Measurements from ENCODE around the gene AATF.

Gene AATF

DNA sequence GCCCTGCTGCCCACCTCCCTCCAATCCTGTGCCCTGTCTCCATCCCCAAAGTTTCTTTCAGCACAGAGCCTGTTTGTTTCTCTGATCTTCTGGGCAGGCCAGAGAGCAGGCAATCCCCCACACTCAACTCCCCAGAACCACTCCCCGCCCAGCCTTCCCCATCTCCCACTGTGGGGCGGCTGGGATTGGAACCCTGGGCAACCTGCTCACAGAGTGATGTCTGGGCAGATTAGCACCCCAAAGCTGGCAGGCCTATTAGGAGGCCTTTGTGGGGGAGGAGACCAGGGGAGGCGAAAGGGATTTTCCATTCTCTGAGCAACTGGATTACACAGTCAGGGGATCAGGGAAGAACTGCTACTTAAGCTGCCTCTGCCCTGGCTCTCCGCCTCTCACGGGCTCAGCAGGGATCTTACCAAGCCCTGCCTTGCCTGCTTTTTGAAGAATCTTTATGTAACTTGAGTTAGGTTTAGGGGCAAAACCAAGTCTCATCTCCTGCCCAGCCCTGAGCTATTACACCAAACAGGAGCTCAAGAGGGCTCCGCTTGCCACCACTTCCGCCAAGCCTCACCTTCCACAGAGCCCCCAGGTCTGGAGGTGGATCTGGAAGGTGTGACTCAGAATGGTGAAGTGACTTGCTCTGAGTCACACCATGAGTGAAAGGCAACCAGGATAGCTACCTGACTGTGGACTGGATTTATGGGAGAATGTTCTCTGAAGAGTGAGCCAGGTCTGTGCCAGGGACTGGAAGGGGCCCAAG, 27.5 kb upstream of the AATF start:
- H3K27me3 ChIP-seq (ENCODE audit: control insufficient read depth, insufficient read depth, low read length) = peaks cover 23% of the 10 kb centered on the region
- no peaks in the 10 kb centered on the region for H3K9me3 ChIP-seq (ENCODE audit: control insufficient read depth, low read length)
- H3K4me1 ChIP-seq (ENCODE audit: control insufficient read depth, insufficient read depth, low read length) = peaks cover 41% of the 10 kb centered on the region
- no peaks in the 10 kb centered on the region for H3K36me3 ChIP-seq (ENCODE audit: control insufficient read depth, insufficient read depth, low read length)
- no peak overlapping the region for H3K4me3 ChIP-seq (ENCODE audit: low read length)
- peak overlapping the region; percentile 7 for H3K9ac ChIP-seq (ENCODE audit: low read length)

GRCh38 chr17:36922175-36922574, 26.6 kb upstream of the AATF start:
- H3K36me3 ChIP-seq (ENCODE audit: control insufficient read depth, insufficient read depth, low read length) = no peaks in the 10 kb centered on the region
- H3K27me3 ChIP-seq (ENCODE audit: control insufficient read depth, insufficient read depth, low read length) = peaks cover 20% of the 10 kb centered on the region
- no peaks in the 10 kb centered on the region for H3K9me3 ChIP-seq (ENCODE audit: control insufficient read depth, low read length)
- H3K4me3 ChIP-seq (ENCODE audit: low read length) = no peak overlapping the region
- peaks cover 41% of the 10 kb centered on the region for H3K4me1 ChIP-seq (ENCODE audit: control insufficient read depth, insufficient read depth, low read length)
- H3K9ac ChIP-seq (ENCODE audit: low read length) = no peak overlapping the region

DNA sequence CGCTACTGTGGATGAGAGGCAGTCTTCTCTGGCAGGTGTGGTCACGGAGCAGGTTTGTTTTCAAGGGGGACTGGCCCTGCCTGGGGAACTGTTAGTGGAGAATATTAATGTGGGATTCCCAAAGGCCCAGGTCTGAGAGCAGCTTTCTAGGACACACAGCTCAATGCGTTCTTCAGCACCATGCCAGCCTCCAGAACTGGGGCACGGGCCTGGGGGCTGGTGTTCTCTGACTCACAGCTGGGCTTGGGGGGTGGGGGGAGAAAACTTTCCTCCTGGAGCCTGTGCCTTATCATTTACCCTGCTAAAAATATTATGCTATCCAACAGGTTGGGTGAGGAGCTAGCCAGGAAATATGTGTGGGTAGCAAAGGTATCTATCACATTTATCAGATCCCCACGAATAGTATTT, 24.9 kb upstream of the AATF start:
- Histone ChIP-seq H3K4me3 (ENCODE audit: low read length) (no peak overlapping the region), H3K27me3 (ENCODE audit: control insufficient read depth, insufficient read depth, low read length) (peaks cover 36% of the 10 kb centered on the region), H3K36me3 (ENCODE audit: control insufficient read depth, insufficient read depth, low read length) (no peaks in the 10 kb centered on the region), H3K9ac (ENCODE audit: low read length) (no peak overlapping the region), H3K4me1 (ENCODE audit: control insufficient read depth, insufficient read depth, low read length) (peaks cover 41% of the 10 kb centered on the region), H3K9me3 (ENCODE audit: control insufficient read depth, low read length) (no peaks in the 10 kb centered on the region)

- H3K27me3 ChIP-seq (ENCODE audit: control insufficient read depth, insufficient read depth, low read length) = peaks cover 47% of the 10 kb centered on the region
- peaks cover 38% of the 10 kb centered on the region for H3K4me1 ChIP-seq (ENCODE audit: control insufficient read depth, insufficient read depth, low read length)
- no peaks in the 10 kb centered on the region for H3K9me3 ChIP-seq (ENCODE audit: control insufficient read depth, low read length)
- H3K9ac ChIP-seq (ENCODE audit: low read length) = no peak overlapping the region
- H3K36me3 ChIP-seq (ENCODE audit: control insufficient read depth, insufficient read depth, low read length) = no peaks in the 10 kb centered on the region
- H3K4me3 ChIP-seq (ENCODE audit: low read length) = no peak overlapping the region
These were observed 22.5 kb upstream of the AATF start for GRCh38 chr17:36926226-36926625.

GRCh38 chr17:36926701-36927100, 22.1 kb upstream of the AATF start:
- Histone ChIP-seq H3K4me3 (ENCODE audit: low read length) (no peak overlapping the region), H3K9ac (ENCODE audit: low read length) (no peak overlapping the region), H3K4me1 (ENCODE audit: control insufficient read depth, insufficient read depth, low read length) (peaks cover 37% of the 10 kb centered on the region), H3K9me3 (ENCODE audit: control insufficient read depth, low read length) (no peaks in the 10 kb centered on the region), H3K27me3 (ENCODE audit: control insufficient read depth, insufficient read depth, low read length) (peaks cover 50% of the 10 kb centered on the region), H3K36me3 (ENCODE audit: control insufficient read depth, insufficient read depth, low read length) (no peaks in the 10 kb centered on the region)

DNA sequence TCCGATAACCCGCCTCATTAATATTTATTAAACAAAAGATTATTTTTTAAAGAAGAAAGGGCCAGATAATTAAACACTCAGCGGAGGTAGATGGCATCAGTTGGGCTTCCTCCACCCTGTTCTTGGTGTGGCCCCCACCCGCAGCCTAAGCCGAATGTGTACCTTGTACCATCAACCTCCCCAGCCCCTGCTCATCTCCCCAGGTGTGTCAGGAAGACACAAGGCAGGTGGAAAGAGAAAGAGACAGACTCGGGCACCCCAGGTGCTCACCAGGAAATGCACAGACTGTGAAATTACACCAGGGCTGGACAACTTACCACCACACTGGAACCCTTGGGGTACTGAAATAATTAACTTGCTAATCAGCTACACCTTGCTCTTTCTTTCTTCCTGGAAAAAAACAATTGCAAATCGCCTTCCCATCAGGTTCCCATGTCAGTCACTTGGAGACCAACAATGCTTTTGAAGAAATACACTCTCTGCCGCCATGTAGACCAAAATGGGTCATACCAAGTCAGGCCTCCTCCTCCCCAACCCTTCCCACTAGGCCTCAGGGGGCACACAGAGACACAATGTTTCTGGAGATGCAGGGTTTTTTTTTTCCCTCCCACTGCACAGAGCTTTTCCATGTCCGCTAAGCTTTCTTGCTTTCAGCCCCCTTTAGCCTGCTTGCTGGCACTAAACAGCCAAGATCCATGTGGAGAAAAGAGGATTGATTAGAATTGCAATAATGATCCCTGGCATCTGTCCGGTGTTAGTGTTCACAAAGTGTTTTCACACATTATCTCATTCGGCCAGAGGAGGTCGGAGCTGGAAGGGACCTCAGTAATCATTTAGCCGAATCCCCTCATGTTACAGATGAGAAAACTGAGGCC, 20.0 kb upstream of the AATF start:
- peaks cover 64% of the 10 kb centered on the region for H3K27me3 ChIP-seq (ENCODE audit: control insufficient read depth, insufficient read depth, low read length)
- no peak overlapping the region for H3K9ac ChIP-seq (ENCODE audit: low read length)
- H3K36me3 ChIP-seq (ENCODE audit: control insufficient read depth, insufficient read depth, low read length) = no peaks in the 10 kb centered on the region
- no peak overlapping the region for H3K4me3 ChIP-seq (ENCODE audit: low read length)
- no peaks in the 10 kb centered on the region for H3K9me3 ChIP-seq (ENCODE audit: control insufficient read depth, low read length)
- peaks cover 36% of the 10 kb centered on the region for H3K4me1 ChIP-seq (ENCODE audit: control insufficient read depth, insufficient read depth, low read length)

DNA sequence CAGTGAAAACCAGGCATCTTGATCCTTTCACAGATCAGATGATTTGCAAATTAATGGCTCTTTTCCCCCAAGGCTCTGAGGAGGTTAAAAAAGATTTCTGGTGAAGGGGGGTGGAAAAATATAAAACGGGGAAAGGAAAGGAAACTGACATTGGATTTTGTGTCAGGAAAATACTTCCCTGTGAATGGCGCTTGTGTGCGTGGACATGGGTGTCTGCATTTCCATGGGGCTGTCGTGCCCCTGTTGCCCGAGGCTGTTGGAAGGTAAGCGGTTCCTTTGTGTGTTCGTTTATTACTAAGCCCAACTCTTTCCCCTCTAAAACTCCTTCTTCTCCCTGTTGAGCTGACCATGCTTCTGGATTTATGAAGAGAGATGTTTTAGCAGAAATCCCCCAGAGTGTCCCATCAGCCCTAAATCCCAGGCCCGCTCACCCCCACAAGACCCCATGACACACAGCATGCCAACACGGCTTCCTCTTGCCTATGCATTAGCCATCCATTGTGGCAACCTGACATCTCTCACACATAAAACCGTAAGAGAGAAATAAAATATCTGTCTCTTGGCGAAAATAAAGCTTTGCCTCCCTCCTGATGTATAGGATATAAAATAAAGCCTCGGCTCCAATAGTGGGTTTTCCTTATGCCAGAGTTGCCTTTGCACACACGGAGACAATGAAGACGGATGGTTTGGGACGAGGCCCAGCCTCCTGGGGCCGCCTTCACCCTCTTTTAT, 18.7 kb upstream of the AATF start:
- Histone ChIP-seq H3K9ac (ENCODE audit: low read length) (no peak overlapping the region), H3K27me3 (ENCODE audit: control insufficient read depth, insufficient read depth, low read length) (peaks cover 77% of the 10 kb centered on the region), H3K9me3 (ENCODE audit: control insufficient read depth, low read length) (no peaks in the 10 kb centered on the region), H3K4me1 (ENCODE audit: control insufficient read depth, insufficient read depth, low read length) (peaks cover 35% of the 10 kb centered on the region), H3K36me3 (ENCODE audit: control insufficient read depth, insufficient read depth, low read length) (no peaks in the 10 kb centered on the region), H3K4me3 (ENCODE audit: low read length) (no peak overlapping the region)

- Histone ChIP-seq H3K4me3 (ENCODE audit: low read length) (no peak overlapping the region), H3K27me3 (ENCODE audit: control insufficient read depth, insufficient read depth, low read length) (peaks cover 83% of the 10 kb centered on the region), H3K36me3 (ENCODE audit: control insufficient read depth, insufficient read depth, low read length) (no peaks in the 10 kb centered on the region), H3K4me1 (ENCODE audit: control insufficient read depth, insufficient read depth, low read length) (peaks cover 40% of the 10 kb centered on the region), H3K9me3 (ENCODE audit: control insufficient read depth, low read length) (no peaks in the 10 kb centered on the region), H3K9ac (ENCODE audit: low read length) (no peak overlapping the region)
These were observed 18.2 kb upstream of the AATF start for GRCh38 chr17:36930583-36930900.

- H3K4me1 ChIP-seq (ENCODE audit: control insufficient read depth, insufficient read depth, low read length) = peaks cover 46% of the 10 kb centered on the region
- no peak overlapping the region for H3K9ac ChIP-seq (ENCODE audit: low read length)
- no peak overlapping the region for H3K4me3 ChIP-seq (ENCODE audit: low read length)
- no peaks in the 10 kb centered on the region for H3K9me3 ChIP-seq (ENCODE audit: control insufficient read depth, low read length)
- no peaks in the 10 kb centered on the region for H3K36me3 ChIP-seq (ENCODE audit: control insufficient read depth, insufficient read depth, low read length)
- peaks cover 89% of the 10 kb centered on the region for H3K27me3 ChIP-seq (ENCODE audit: control insufficient read depth, insufficient read depth, low read length)
These were observed 17.6 kb upstream of the AATF start for GRCh38 chr17:36931096-36931696.

GRCh38 chr17:36931697-36932382, 16.9 kb upstream of the AATF start:
- Histone ChIP-seq H3K27me3 (ENCODE audit: control insufficient read depth, insufficient read depth, low read length) (peaks cover 96% of the 10 kb centered on the region), H3K9me3 (ENCODE audit: control insufficient read depth, low read length) (no peaks in the 10 kb centered on the region), H3K36me3 (ENCODE audit: control insufficient read depth, insufficient read depth, low read length) (no peaks in the 10 kb centered on the region), H3K4me1 (ENCODE audit: control insufficient read depth, insufficient read depth, low read length) (peaks cover 52% of the 10 kb centered on the region), H3K9ac (ENCODE audit: low read length) (no peak overlapping the region), H3K4me3 (ENCODE audit: low read length) (no peak overlapping the region)

- Histone ChIP-seq H3K9me3 (ENCODE audit: control insufficient read depth, low read length) (no peaks in the 10 kb centered on the region), H3K4me1 (ENCODE audit: control insufficient read depth, insufficient read depth, low read length) (peaks cover 57% of the 10 kb centered on the region), H3K4me3 (ENCODE audit: low read length) (no peak overlapping the region), H3K9ac (ENCODE audit: low read length) (no peak overlapping the region), H3K36me3 (ENCODE audit: control insufficient read depth, insufficient read depth, low read length) (no peaks in the 10 kb centered on the region), H3K27me3 (ENCODE audit: control insufficient read depth, insufficient read depth, low read length) (peaks cover 98% of the 10 kb centered on the region)
These were observed 16.4 kb upstream of the AATF start for GRCh38 chr17:36932383-36932693.
